ENCODE results near the gene FBXL7. TPM values are rescaled to one million over a fixed set of nuclear protein-coding genes. Genes with fewer than 3 reads are reported as not detected.

Gene FBXL7
- total RNA-seq, 2 donors from 2014 or later: 21.1 to 31.7 TPM

- no peaks in the 10 kb centered on the region for H3K9me3 ChIP-seq
- no peak for DNase-seq (ENCODE audit: low spot score)
- no peaks in the 10 kb centered on the region for H3K36me3 ChIP-seq
- H3K27ac ChIP-seq: no peak overlapping the region
- no peaks in the 10 kb centered on the region for H3K27me3 ChIP-seq (replicated peaks; ENCODE audit: insufficient read depth)
- H3K4me1 ChIP-seq (ENCODE audit: control insufficient read depth in 1 of 2, low read depth in 2 of 2): no peaks in the 10 kb centered on the region
- no peak for TF ChIP-seq CTCF (IDR thresholded peaks at IDR 0.05)
- ATAC-seq (ENCODE audit: insufficient number of reproducible peaks, low FRiP score, low read depth): no peak
- H3K4me3 ChIP-seq: no peak overlapping the region
Measured at GRCh38 chr5:15476977-15477376, 23.0 kb upstream of the FBXL7 start.

GRCh38 chr5:15480436-15480835 lies 19.5 kb upstream of the FBXL7 start:
- no peaks in the 10 kb centered on the region for H3K27me3 ChIP-seq (replicated peaks; ENCODE audit: insufficient read depth)
- no peak for ATAC-seq (ENCODE audit: insufficient number of reproducible peaks, low FRiP score, low read depth)
- H3K9me3 ChIP-seq: no peaks in the 10 kb centered on the region
- no peaks in the 10 kb centered on the region for H3K36me3 ChIP-seq
- no peak overlapping the region for H3K4me3 ChIP-seq
- H3K27ac ChIP-seq: no peak overlapping the region
- no peak for DNase-seq (ENCODE audit: low spot score)
- H3K4me1 ChIP-seq (ENCODE audit: control insufficient read depth in 1 of 2, low read depth in 2 of 2): no peaks in the 10 kb centered on the region
- TF ChIP-seq CTCF (IDR thresholded peaks at IDR 0.05): no peak

DNA sequence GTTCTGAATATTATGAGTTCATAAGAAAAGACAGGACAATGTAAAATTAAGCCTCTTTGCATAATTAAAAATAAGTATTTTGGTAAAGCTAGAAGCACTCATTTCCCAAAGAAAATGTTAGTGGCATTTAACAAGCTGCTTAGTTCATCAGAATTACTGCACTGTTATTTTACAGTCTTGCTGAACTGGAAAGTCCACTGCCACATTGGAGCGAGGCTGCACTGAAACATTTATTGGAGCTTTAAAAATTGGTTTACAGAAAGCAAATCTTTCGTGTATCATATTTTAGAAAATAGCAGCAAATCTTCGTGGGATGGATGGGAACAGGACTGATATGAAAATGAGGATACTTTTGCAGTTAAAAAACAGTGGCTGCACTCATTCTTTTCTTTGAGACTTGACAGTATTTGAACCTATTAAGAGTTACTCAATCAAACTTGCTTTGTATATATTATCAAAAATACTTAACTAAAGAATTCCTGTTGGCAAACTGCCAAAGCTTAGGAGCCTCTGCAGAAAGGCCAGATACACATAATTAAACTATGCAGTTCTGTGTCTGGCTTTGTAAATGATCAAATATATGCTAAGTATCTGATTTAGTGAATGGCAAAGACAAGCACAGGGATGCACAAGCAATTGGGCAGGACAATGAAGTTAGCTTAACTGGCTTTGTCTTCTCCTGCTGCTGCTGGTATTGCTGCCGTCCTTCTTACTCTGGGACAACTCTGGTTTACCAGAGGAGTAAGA lies 16.5 kb upstream of the FBXL7 start:
- no peak for ATAC-seq (ENCODE audit: insufficient number of reproducible peaks, low FRiP score, low read depth)
- no peaks in the 10 kb centered on the region for H3K9me3 ChIP-seq
- TF ChIP-seq CTCF (IDR thresholded peaks at IDR 0.05): no peak
- no peak overlapping the region for H3K4me3 ChIP-seq
- no peaks in the 10 kb centered on the region for H3K4me1 ChIP-seq (ENCODE audit: control insufficient read depth in 1 of 2, low read depth in 2 of 2)
- H3K36me3 ChIP-seq: no peaks in the 10 kb centered on the region
- DNase-seq (ENCODE audit: low spot score): no peak
- no peaks in the 10 kb centered on the region for H3K27me3 ChIP-seq (replicated peaks; ENCODE audit: insufficient read depth)
- H3K27ac ChIP-seq: no peak overlapping the region

GRCh38 chr5:15487228-15487627 lies 12.8 kb upstream of the FBXL7 start:
- ATAC-seq (ENCODE audit: insufficient number of reproducible peaks, low FRiP score, low read depth) (no peak), DNase-seq (ENCODE audit: low spot score) (no peak)
- Histone ChIP-seq H3K27me3 (replicated peaks; ENCODE audit: insufficient read depth) (no peaks in the 10 kb centered on the region), H3K4me1 (ENCODE audit: control insufficient read depth in 1 of 2, low read depth in 2 of 2) (no peaks in the 10 kb centered on the region), H3K4me3 (no peak overlapping the region), H3K36me3 (no peaks in the 10 kb centered on the region), H3K27ac (no peak overlapping the region), H3K9me3 (no peaks in the 10 kb centered on the region)
- TF ChIP-seq CTCF (IDR thresholded peaks at IDR 0.05): no peak

GRCh38 chr5:15489571-15490235 lies 10.3 kb upstream of the FBXL7 start:
- Histone ChIP-seq H3K27ac (no peak overlapping the region), H3K27me3 (replicated peaks; ENCODE audit: insufficient read depth) (no peaks in the 10 kb centered on the region), H3K9me3 (no peaks in the 10 kb centered on the region), H3K4me1 (ENCODE audit: control insufficient read depth in 1 of 2, low read depth in 2 of 2) (no peaks in the 10 kb centered on the region), H3K4me3 (no peak overlapping the region), H3K36me3 (no peaks in the 10 kb centered on the region)
- ATAC-seq (ENCODE audit: insufficient number of reproducible peaks, low FRiP score, low read depth) (no peak), DNase-seq (ENCODE audit: low spot score) (no peak)
- no peak for TF ChIP-seq CTCF (IDR thresholded peaks at IDR 0.05)

All from thoracic aorta (tissue), 2 donors.